Measurements from ENCODE around the gene MARCHF10. TPM values are rescaled to one million over a fixed set of nuclear protein-coding genes. Genes with fewer than 3 reads are reported as not detected.

Gene MARCHF10
- polyA plus RNA-seq, 1 experiment: 0.43 TPM

DNA sequence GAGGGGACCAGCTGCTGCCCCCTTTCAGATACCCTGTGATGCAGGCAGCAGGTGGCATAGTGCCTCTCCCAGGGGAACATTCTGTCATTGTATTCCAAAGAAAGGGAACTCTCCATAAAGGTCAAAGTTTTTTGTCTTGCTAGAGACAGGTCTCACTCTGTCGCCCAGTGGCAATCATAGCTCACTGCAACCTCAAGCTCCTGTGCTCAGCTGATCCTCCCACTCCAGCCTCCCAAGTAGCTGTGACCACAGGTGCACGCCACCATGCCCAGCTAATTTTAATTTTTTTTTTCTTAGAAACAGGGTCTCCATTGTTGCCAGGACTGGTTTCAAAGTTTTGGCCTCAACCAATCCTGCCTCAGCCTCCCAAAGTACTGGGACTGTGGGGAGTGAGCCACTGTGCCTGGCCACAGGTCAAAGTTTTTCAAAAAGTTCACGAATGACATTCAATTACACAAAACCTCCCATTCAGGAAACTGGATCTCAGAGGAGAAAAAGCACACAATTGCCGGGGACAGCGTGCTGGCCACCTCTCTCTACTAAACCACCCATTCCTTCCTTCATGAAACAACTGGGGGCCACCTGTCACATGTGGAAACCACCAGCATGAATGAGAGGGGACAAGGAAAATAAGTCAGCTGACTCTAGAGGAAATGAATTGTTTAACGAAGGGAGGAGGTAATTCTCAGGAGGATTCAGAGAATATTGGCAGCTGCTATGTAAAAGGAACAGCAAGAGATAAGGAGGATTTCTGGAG, 80.0 kb downstream of the MARCHF10 start:
- no peak for DNase-seq (ENCODE audit: low read depth)
- TF ChIP-seq, protein P1, sequence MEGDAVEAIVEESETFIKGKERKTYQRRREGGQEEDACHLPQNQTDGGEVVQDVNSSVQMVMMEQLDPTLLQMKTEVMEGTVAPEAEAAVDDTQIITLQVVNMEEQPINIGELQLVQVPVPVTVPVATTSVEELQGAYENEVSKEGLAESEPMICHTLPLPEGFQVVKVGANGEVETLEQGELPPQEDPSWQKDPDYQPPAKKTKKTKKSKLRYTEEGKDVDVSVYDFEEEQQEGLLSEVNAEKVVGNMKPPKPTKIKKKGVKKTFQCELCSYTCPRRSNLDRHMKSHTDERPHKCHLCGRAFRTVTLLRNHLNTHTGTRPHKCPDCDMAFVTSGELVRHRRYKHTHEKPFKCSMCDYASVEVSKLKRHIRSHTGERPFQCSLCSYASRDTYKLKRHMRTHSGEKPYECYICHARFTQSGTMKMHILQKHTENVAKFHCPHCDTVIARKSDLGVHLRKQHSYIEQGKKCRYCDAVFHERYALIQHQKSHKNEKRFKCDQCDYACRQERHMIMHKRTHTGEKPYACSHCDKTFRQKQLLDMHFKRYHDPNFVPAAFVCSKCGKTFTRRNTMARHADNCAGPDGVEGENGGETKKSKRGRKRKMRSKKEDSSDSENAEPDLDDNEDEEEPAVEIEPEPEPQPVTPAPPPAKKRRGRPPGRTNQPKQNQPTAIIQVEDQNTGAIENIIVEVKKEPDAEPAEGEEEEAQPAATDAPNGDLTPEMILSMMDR (IDR thresholded peaks at IDR 0.05; ENCODE audit: insufficient read depth, low read depth, low read length): no peak
- ChIA-PET POLR2A (no interaction called here), CTCF (interaction anchor here (1.2 to 2.0 kb wide), 2 partner anchors 11 to 15 kb away, joined by 4 to 6 read pairs; no protein-coding TSS in a partner anchor)
- Histone ChIP-seq H3K4me3 (ENCODE audit: low read depth, low read length) (no peak overlapping the region), H3K36me3 (ENCODE audit: control insufficient read depth, insufficient read depth, low read length) (no peaks in the 10 kb centered on the region), H3K27me3 (ENCODE audit: control insufficient read depth, insufficient read depth, low read length) (no peaks in the 10 kb centered on the region)

DNA sequence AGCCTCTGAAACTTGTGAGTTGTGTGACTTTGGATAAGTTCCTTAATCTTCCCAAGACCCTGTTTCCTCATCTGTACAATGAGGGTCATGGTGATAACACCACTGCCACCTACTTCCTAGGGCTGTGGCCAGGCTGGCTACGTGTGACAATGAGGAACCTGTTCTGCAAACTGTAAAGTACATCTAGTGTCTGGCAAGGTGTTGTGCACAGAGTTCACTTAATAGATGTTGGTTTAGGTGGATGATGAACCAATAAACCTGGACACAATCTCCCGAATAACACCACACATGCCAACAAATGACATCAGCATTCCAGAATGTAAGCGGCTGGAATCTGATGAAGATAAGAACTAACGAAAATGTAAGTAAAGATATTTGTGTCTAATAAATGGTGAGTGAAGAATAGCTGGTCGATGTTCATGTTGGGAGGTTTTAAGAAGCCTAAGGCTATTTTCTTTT, 82.3 kb downstream of the MARCHF10 start:
- no peak for DNase-seq (ENCODE audit: low read depth)
- no peak overlapping the region for H3K4me3 ChIP-seq (ENCODE audit: low read depth, low read length)
- no peaks in the 10 kb centered on the region for H3K36me3 ChIP-seq (ENCODE audit: control insufficient read depth, insufficient read depth, low read length)
- CTCF ChIA-PET: no interaction called here
- H3K27me3 ChIP-seq (ENCODE audit: control insufficient read depth, insufficient read depth, low read length): no peaks in the 10 kb centered on the region
- TF ChIP-seq, protein P1 (IDR thresholded peaks at IDR 0.05; ENCODE audit: insufficient read depth, low read depth, low read length): no peak
- POLR2A ChIA-PET: interaction anchor here (0.5 to 0.6 kb wide), 2 partner anchors 16 to 36 kb away, joined by 3 read pairs; no protein-coding TSS in a partner anchor

DNA sequence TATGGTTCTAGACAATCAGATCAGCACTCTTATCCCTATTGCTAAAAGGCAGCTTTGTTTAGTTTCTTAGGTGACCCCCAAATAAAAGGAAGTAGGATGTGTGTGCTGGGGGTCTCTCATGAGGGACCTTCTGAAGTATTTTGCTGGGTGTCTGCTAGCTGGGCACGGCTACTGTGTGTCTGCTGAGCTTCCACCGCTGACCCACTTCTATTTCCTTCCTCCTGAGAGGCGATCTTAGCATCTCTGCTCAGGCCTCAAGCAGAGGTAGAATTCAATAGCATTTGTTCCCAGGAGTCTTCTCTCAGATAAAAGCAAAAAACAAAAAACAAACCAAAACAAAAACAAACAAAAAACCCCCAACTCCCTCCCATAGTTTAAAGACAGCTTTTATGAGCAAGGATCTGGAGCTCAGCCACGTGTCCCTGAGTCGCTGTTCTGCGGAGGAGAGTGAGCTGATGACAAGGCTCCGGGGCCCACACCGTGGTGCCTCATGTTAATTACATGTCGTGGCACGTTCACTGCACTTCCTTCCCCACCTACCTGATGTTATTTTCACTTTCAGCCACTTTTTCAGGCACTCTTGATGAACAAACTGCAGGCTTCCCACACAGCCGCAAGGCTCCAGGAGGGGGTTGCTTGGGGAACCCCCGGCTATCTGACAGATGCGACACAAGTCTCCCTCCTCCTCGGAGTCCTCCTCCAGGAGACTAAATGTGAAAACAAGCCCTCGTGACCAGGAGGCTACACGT, 83.5 kb downstream of the MARCHF10 start:
- Histone ChIP-seq H3K4me3 (ENCODE audit: low read depth, low read length) (no peak overlapping the region), H3K36me3 (ENCODE audit: control insufficient read depth, insufficient read depth, low read length) (no peaks in the 10 kb centered on the region), H3K27me3 (ENCODE audit: control insufficient read depth, insufficient read depth, low read length) (no peaks in the 10 kb centered on the region)
- no peak for DNase-seq (ENCODE audit: low read depth)
- TF ChIP-seq, protein P1 (IDR thresholded peaks at IDR 0.05; ENCODE audit: insufficient read depth, low read depth, low read length): no peak
- POLR2A ChIA-PET: no interaction called here
- CTCF ChIA-PET: interaction anchor here (0.7 kb wide), 1 partner anchor 18 kb away, joined by 3 read pairs; no protein-coding TSS in a partner anchor

DNA sequence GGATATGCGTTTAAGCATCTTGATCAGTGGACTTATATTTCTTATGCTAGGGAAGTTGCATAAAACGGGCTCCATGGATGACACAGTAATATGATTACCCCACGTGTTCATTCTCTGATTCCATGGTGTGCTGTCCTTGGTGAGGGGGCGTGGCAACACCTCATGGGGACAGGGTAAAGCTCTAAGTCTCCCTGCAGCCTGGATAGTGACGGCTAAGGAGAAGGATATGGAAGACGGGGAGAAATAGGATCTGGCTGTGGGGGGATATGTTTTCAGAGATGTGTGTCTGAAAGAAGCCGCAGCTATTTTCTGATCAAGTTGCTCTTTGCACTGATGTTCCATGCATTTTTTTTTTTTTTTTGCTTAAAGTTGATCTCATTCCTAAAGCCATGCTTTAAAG, 84.3 kb downstream of the MARCHF10 start:
- CTCF ChIA-PET: interaction anchor here (0.7 kb wide), 1 partner anchor 766 kb away, joined by 3 read pairs; no protein-coding TSS in a partner anchor
- H3K36me3 ChIP-seq (ENCODE audit: control insufficient read depth, insufficient read depth, low read length): no peaks in the 10 kb centered on the region
- TF ChIP-seq, protein P1 (IDR thresholded peaks at IDR 0.05; ENCODE audit: insufficient read depth, low read depth, low read length): no peak
- POLR2A ChIA-PET: no interaction called here
- no peaks in the 10 kb centered on the region for H3K27me3 ChIP-seq (ENCODE audit: control insufficient read depth, insufficient read depth, low read length)
- H3K4me3 ChIP-seq (ENCODE audit: low read depth, low read length): no peak overlapping the region
- DNase-seq (ENCODE audit: low read depth): no peak

DNA sequence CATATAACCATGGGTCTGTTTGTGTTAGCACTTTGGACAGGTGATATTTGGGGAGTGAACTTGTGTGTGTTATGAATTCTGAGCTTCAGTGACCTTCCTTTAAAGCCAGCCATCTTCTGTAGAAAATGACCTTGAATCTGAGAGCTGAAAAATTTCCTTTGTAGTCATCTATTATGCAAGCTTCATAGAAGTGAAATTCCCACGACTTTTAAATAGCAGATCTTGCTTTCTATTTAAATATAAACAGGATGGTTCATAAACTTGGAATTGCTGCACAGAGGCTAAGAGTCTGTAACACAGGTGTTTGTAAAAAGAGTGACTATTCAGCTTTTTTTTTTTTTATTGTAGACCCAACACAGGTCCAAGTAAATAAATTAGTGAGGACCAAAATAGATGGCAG, 85.5 kb downstream of the MARCHF10 start:
- ChIA-PET CTCF (interaction anchor here (0.7 to 1.1 kb wide), 3 partner anchors 11 to 1139 kb away, joined by 3 to 5 read pairs (median 3); no protein-coding TSS in a partner anchor), POLR2A (no interaction called here)
- DNase-seq (ENCODE audit: low read depth): no peak
- Histone ChIP-seq H3K27me3 (ENCODE audit: control insufficient read depth, insufficient read depth, low read length) (no peaks in the 10 kb centered on the region), H3K4me3 (ENCODE audit: low read depth, low read length) (no peak overlapping the region), H3K36me3 (ENCODE audit: control insufficient read depth, insufficient read depth, low read length) (no peaks in the 10 kb centered on the region)
- TF ChIP-seq, protein P1 (IDR thresholded peaks at IDR 0.05; ENCODE audit: insufficient read depth, low read depth, low read length): no peak

Measured in BJ (cell line).